ENCODE results near the gene COL23A1.

GRCh38 chr5:178295589-178295988 lies 294.6 kb downstream of the COL23A1 start:
- TF ChIP-seq REST (tag by site-specific recombination; IDR thresholded peaks at IDR 0.05) (no peak), CTCF (tag by site-specific recombination; IDR thresholded peaks at IDR 0.05) (no peak), ZNF645 (tag by site-specific recombination; IDR thresholded peaks at IDR 0.05) (no peak)

Measured in HEK293 (cell line).